Muscle layer of duodenum (tissue), 2 donors: ENCODE data around the gene MB.
"Not testable (repeated sequence)": the region's sequence is repeated elsewhere in the genome, so short reads cannot be mapped to it uniquely, and the experiment has no call there.

Experiments used
- H3K27ac ChIP-seq: one replicate; pipeline ENCODE4 v1.7.0; 2013; ENCODE audit warnings: mild to moderate bottlenecking, low read length
- H3K27me3 ChIP-seq: one replicate; pipeline ENCODE4 v1.7.0; 2013; ENCODE audit warnings: low read depth, mild to moderate bottlenecking, control low read depth, low read length
- H3K36me3 ChIP-seq, 2 donors: one replicate each; pipeline ENCODE4 v1.7.0; 2013; ENCODE audit warnings: low read length in 2 of 2, control low read depth in 1 of 2, mild to moderate bottlenecking in 1 of 2; ENCODE audit not compliant: insufficient read depth in 2 of 2, control insufficient read depth in 1 of 2
- H3K4me1 ChIP-seq, 2 donors: one replicate each; pipeline ENCODE4 v1.7.0; 2013; ENCODE audit warnings: low read length in 2 of 2, mild to moderate bottlenecking in 2 of 2, control low read depth in 1 of 2, moderate library complexity in 1 of 2; ENCODE audit not compliant: insufficient read depth in 2 of 2, control insufficient read depth in 1 of 2
- H3K4me3 ChIP-seq, 2 donors: one replicate each; pipeline ENCODE4 v1.7.0; 2013; ENCODE audit warnings: low read length in 2 of 2, low read depth in 1 of 2, mild to moderate bottlenecking in 1 of 2
- H3K9me3 ChIP-seq, 2 donors: one replicate each; pipeline ENCODE4 v1.7.0; 2013; ENCODE audit warnings: low read length in 2 of 2, control low read depth in 1 of 2, mild to moderate bottlenecking in 1 of 2; ENCODE audit not compliant: control insufficient read depth in 1 of 2
- donor health status: healthy.

MB gene

GRCh38 chr22:35624547-35624946, 7.4 kb upstream of the MB start:
- no peak overlapping the region for H3K27ac ChIP-seq
- no peaks in the 10 kb centered on the region for H3K9me3 ChIP-seq
- H3K36me3 ChIP-seq, result no peaks in the 10 kb centered on the region
- peaks cover 18 to 49% of the 10 kb centered on the region in 2 donors for H3K4me1 ChIP-seq
- H3K4me3 ChIP-seq, result no peak overlapping the region
- H3K27me3 ChIP-seq, result no peaks in the 10 kb centered on the region

- peaks cover 15 to 49% of the 10 kb centered on the region in 2 donors for H3K4me1 ChIP-seq
- H3K36me3 ChIP-seq, H3K27ac ChIP-seq, H3K9me3 ChIP-seq, H3K4me3 ChIP-seq, H3K27me3 ChIP-seq: not testable (repeated sequence)
Measured at GRCh38 chr22:35623885-35624284, 6.8 kb upstream of the MB start.

- Histone ChIP-seq H3K27ac (peak overlapping the region; percentile 20), H3K4me3 (no peak overlapping the region), H3K9me3 (no peaks in the 10 kb centered on the region)
Measured at GRCh38 chr22:35622191-35622913, 5.2 kb upstream of the MB start.

GRCh38 chr22:35621451-35621850, 4.3 kb upstream of the MB start:
- Histone ChIP-seq H3K27me3 (no peaks in the 10 kb centered on the region), H3K9me3 (no peaks in the 10 kb centered on the region), H3K4me1 (peaks cover 15 to 42% of the 10 kb centered on the region in 2 donors), H3K36me3 (no peaks in the 10 kb centered on the region), H3K4me3 (no peak overlapping the region), H3K27ac (peak overlapping the region; percentile 59)

More at GRCh38 chr22:35622191-35622913, 5.2 kb upstream of the MB start:
- Histone ChIP-seq H3K36me3 (no peaks in the 10 kb centered on the region), H3K4me1 (peaks cover 15 to 47% of the 10 kb centered on the region in 2 donors), H3K27me3 (no peaks in the 10 kb centered on the region)

GRCh38 chr22:35620624-35621251, 3.6 kb upstream of the MB start:
- Histone ChIP-seq H3K9me3 (no peaks in the 10 kb centered on the region), H3K4me3 (no peak overlapping the region), H3K27me3 (no peaks in the 10 kb centered on the region), H3K27ac (peak overlapping the region; percentile 59), H3K36me3 (no peaks in the 10 kb centered on the region), H3K4me1 (peaks cover 15 to 38% of the 10 kb centered on the region in 2 donors)

GRCh38 chr22:35619336-35620094, 2.4 kb upstream of the MB start:
- Histone ChIP-seq H3K4me3 (no peak overlapping the region), H3K27ac (no peak overlapping the region), H3K9me3 (no peaks in the 10 kb centered on the region), H3K4me1 (peaks cover 15 to 35% of the 10 kb centered on the region in 2 donors), H3K27me3 (no peaks in the 10 kb centered on the region), H3K36me3 (no peaks in the 10 kb centered on the region)

GRCh38 chr22:35618427-35619223, 1.5 kb upstream of the MB start:
- no peaks in the 10 kb centered on the region for H3K36me3 ChIP-seq
- no peak overlapping the region for H3K27ac ChIP-seq
- no peaks in the 10 kb centered on the region for H3K9me3 ChIP-seq
- H3K4me3 ChIP-seq, result no peak overlapping the region
- peaks cover 15 to 35% of the 10 kb centered on the region in 2 donors for H3K4me1 ChIP-seq
- no peaks in the 10 kb centered on the region for H3K27me3 ChIP-seq

GRCh38 chr22:35616043-35616442, 1.1 kb downstream of the MB start:
- Histone ChIP-seq H3K27ac (no peak overlapping the region), H3K36me3 (no peaks in the 10 kb centered on the region), H3K9me3 (no peaks in the 10 kb centered on the region), H3K4me3 (no peak overlapping the region), H3K27me3 (no peaks in the 10 kb centered on the region), H3K4me1 (peaks cover 0 to 9% of the 10 kb centered on the region in 2 donors)

- Histone ChIP-seq H3K27ac (no peak overlapping the region), H3K36me3 (no peaks in the 10 kb centered on the region), H3K9me3 (no peaks in the 10 kb centered on the region), H3K27me3 (no peaks in the 10 kb centered on the region), H3K4me3 (no peak overlapping the region), H3K4me1 (peaks cover 0 to under 1% of the 10 kb centered on the region in 2 donors)
Measured at GRCh38 chr22:35615156-35615555, 2.0 kb downstream of the MB start.

GRCh38 chr22:35614404-35614803, 2.7 kb downstream of the MB start:
- Histone ChIP-seq H3K27ac (no peak overlapping the region), H3K4me1 (no peaks in the 10 kb centered on the region), H3K27me3 (no peaks in the 10 kb centered on the region), H3K9me3 (no peaks in the 10 kb centered on the region), H3K36me3 (no peaks in the 10 kb centered on the region), H3K4me3 (no peak overlapping the region)

GRCh38 chr22:35612903-35613302, 4.2 kb downstream of the MB start:
- H3K36me3 ChIP-seq, result no peaks in the 10 kb centered on the region
- H3K4me1 ChIP-seq, result no peaks in the 10 kb centered on the region
- no peaks in the 10 kb centered on the region for H3K27me3 ChIP-seq
- no peak overlapping the region for H3K4me3 ChIP-seq
- H3K27ac ChIP-seq, result no peak overlapping the region
- no peaks in the 10 kb centered on the region for H3K9me3 ChIP-seq
